Activated CD8-positive, alpha-beta memory T cell treated with anti-CD3 and anti-CD28 coated beads, Interleukin-2, amount 50 U/mL, for 48 hours (primary cell): ENCODE measurements around the gene ITGBL1.

Experiments
- DNase-seq: peaks from one replicate; pipeline ENCODE4 v3.0.0-alpha.2; 2020

The ITGBL1 gene

GRCh38 chr13:101569807-101570206 lies 117.3 kb downstream of the ITGBL1 start:
- no peak for DNase-seq

GRCh38 chr13:101570410-101570809 lies 117.9 kb downstream of the ITGBL1 start:
- no peak for DNase-seq

- DNase-seq: no peak
Measured at GRCh38 chr13:101572456-101572855, 120.0 kb downstream of the ITGBL1 start.

- DNase-seq: no peak
Measured at GRCh38 chr13:101575581-101575980, 123.1 kb downstream of the ITGBL1 start.

GRCh38 chr13:101576455-101576854 lies 124.0 kb downstream of the ITGBL1 start:
- no peak for DNase-seq

- no peak for DNase-seq
Measured at GRCh38 chr13:101576977-101577376, 124.5 kb downstream of the ITGBL1 start.

- DNase-seq: no peak
Measured at GRCh38 chr13:101579281-101579802, 126.9 kb downstream of the ITGBL1 start.

- DNase-seq: no peak
Measured at GRCh38 chr13:101584331-101584730, 131.9 kb downstream of the ITGBL1 start.

GRCh38 chr13:101590479-101590878 lies 138.0 kb downstream of the ITGBL1 start:
- no peak for DNase-seq

GRCh38 chr13:101594936-101595335 lies 142.5 kb downstream of the ITGBL1 start:
- no peak for DNase-seq

- no peak for DNase-seq
Measured at GRCh38 chr13:101596803-101597202, 144.3 kb downstream of the ITGBL1 start.

- DNase-seq: no peak
Measured at GRCh38 chr13:101611491-101612475, 159.3 kb downstream of the ITGBL1 start.

- no peak for DNase-seq
Measured at GRCh38 chr13:101612735-101613134, 160.3 kb downstream of the ITGBL1 start.

- no peak for DNase-seq
Measured at GRCh38 chr13:101614491-101614890, 162.0 kb downstream of the ITGBL1 start.

- no peak for DNase-seq
Measured at GRCh38 chr13:101618440-101619187, 166.1 kb downstream of the ITGBL1 start.

GRCh38 chr13:101621099-101621498 lies 168.6 kb downstream of the ITGBL1 start:
- no peak for DNase-seq

- DNase-seq: no peak
Measured at GRCh38 chr13:101623470-101624209, 171.2 kb downstream of the ITGBL1 start.

- no peak for DNase-seq
Measured at GRCh38 chr13:101624210-101624922, 171.9 kb downstream of the ITGBL1 start.

GRCh38 chr13:101624981-101625380 lies 172.5 kb downstream of the ITGBL1 start:
- no peak for DNase-seq

GRCh38 chr13:101626925-101627555 lies 174.6 kb downstream of the ITGBL1 start:
- no peak for DNase-seq

- DNase-seq: no peak
Measured at GRCh38 chr13:101627556-101627943, 175.1 kb downstream of the ITGBL1 start.

GRCh38 chr13:101628900-101629299 lies 176.4 kb downstream of the ITGBL1 start:
- DNase-seq: no peak
